SU-DHL-6 (cell line): Measurements from ENCODE around the gene CPVL.

Experiments used
- H2AFZ ChIP-seq: fragments of 200-600 bp; sonication (generic); 2 replicates; pipeline ENCODE4 v1.6.1; 2014; ENCODE audit warnings: low read depth, mild to moderate bottlenecking, moderate library complexity, mixed read lengths, antibody characterized with exemption, low read length; ENCODE audit not compliant: severe bottlenecking
- H3F3A ChIP-seq: fragments of 200-600 bp; shearing (Covaris generic); 2 replicates; pipeline ENCODE4 v1.6.0; 2016; ENCODE audit warnings: antibody characterized with exemption, mild to moderate bottlenecking; ENCODE audit not compliant: insufficient read depth
- H3K27ac ChIP-seq: fragments of 200-600 bp; sonication (generic); 2 replicates; pipeline ENCODE4 v1.5.1; 2016; ENCODE audit warnings: low read depth, mild to moderate bottlenecking, low read length, moderate library complexity, mixed read lengths
- H3K27me3 ChIP-seq: fragments of 200-600 bp; sonication (generic), shearing (Covaris generic); 2 replicates; pipeline ENCODE4 v1.6.0; 2014; ENCODE audit warnings: mild to moderate bottlenecking, low read length
- H3K36me3 ChIP-seq: fragments of 200-600 bp; sonication (generic); 2 replicates; pipeline ENCODE4 v1.6.1; 2014; ENCODE audit warnings: mild to moderate bottlenecking, low read length, mixed read lengths
- H3K4me2 ChIP-seq: fragments of 300-600, 200-600 bp; shearing (Covaris generic), sonication (generic); 2 replicates; pipeline ENCODE4 v1.6.0; 2014; ENCODE audit warnings: low read length, low read depth, mild to moderate bottlenecking; ENCODE audit not compliant: poor library complexity, severe bottlenecking
- H3K4me3 ChIP-seq: fragments of 200-600 bp; sonication (generic); 2 replicates; pipeline ENCODE4 v1.5.1; 2014; ENCODE audit warnings: antibody characterized with exemption, low read length, mild to moderate bottlenecking, mixed read lengths; ENCODE audit not compliant: insufficient read depth, poor library complexity, severe bottlenecking
- H3K79me2 ChIP-seq: fragments of 200-600 bp; sonication (generic); 2 replicates; pipeline ENCODE4 v1.6.1; 2014; ENCODE audit warnings: mild to moderate bottlenecking, low read length, moderate library complexity; ENCODE audit not compliant: insufficient read depth
- H3K9ac ChIP-seq: fragments of 200-600 bp; sonication (generic); 2 replicates; pipeline ENCODE4 v1.7.0; 2014; ENCODE audit warnings: mild to moderate bottlenecking, low read length
- H3K9me2 ChIP-seq: fragments of 200-600 bp; sonication (generic); replicated peaks from 2 replicates; pipeline ENCODE4 v1.6.1; 2014; ENCODE audit warnings: low read length; ENCODE audit not compliant: insufficient read depth
- H3K9me3 ChIP-seq: fragments of 200-600 bp; sonication (generic); 2 replicates; pipeline ENCODE4 v1.6.1; 2014; ENCODE audit warnings: low read length, mixed read lengths; ENCODE audit not compliant: insufficient read depth
- H4K20me1 ChIP-seq: fragments of 200-600 bp; sonication (generic); 2 replicates; pipeline ENCODE4 v1.6.1; 2014; ENCODE audit warnings: low read depth, mild to moderate bottlenecking, antibody characterized with exemption, low read length, moderate library complexity, mixed read lengths
- EZH2phosphoT487 ChIP-seq: fragments of 200-600 bp; sonication (generic), shearing (Covaris generic); conservative IDR thresholded peaks from 2 replicates; pipeline ENCODE4 v1.6.1; 2018; ENCODE audit warnings: mild to moderate bottlenecking, antibody characterized with exemption, low read length, moderate library complexity, mixed read lengths
- TF ChIP-seq, protein P1 (sequence below): fragments of 200-600 bp; sonication (generic); IDR thresholded peaks from one replicate; pipeline ENCODE4 v1.5.1; 2017; ENCODE audit warnings: antibody characterized with exemption, mild to moderate bottlenecking, low read length, moderate library complexity; ENCODE audit not compliant: insufficient read depth, poor library complexity, severe bottlenecking

CPVL gene

GRCh38 chr7:29019896-29020295 is 126.4 kb downstream of the CPVL start:
- no peaks in the 10 kb centered on the region for H3K36me3 ChIP-seq
- H3K27ac ChIP-seq: no peak overlapping the region
- no peaks in the 10 kb centered on the region for H3K9me3 ChIP-seq
- H3K9me2 ChIP-seq: no peaks in the 10 kb centered on the region
- H2AFZ ChIP-seq: no peak overlapping the region
- no peak overlapping the region for H3K4me3 ChIP-seq
- TF ChIP-seq, protein P1, sequence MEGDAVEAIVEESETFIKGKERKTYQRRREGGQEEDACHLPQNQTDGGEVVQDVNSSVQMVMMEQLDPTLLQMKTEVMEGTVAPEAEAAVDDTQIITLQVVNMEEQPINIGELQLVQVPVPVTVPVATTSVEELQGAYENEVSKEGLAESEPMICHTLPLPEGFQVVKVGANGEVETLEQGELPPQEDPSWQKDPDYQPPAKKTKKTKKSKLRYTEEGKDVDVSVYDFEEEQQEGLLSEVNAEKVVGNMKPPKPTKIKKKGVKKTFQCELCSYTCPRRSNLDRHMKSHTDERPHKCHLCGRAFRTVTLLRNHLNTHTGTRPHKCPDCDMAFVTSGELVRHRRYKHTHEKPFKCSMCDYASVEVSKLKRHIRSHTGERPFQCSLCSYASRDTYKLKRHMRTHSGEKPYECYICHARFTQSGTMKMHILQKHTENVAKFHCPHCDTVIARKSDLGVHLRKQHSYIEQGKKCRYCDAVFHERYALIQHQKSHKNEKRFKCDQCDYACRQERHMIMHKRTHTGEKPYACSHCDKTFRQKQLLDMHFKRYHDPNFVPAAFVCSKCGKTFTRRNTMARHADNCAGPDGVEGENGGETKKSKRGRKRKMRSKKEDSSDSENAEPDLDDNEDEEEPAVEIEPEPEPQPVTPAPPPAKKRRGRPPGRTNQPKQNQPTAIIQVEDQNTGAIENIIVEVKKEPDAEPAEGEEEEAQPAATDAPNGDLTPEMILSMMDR: no peak
- TF ChIP-seq EZH2phosphoT487: no peak
- no peaks in the 10 kb centered on the region for H4K20me1 ChIP-seq
- H3K4me2 ChIP-seq: no peak overlapping the region
- H3K9ac ChIP-seq: no peak overlapping the region
- H3K79me2 ChIP-seq: no peaks in the 10 kb centered on the region
- H3F3A ChIP-seq: no peaks in the 10 kb centered on the region
- H3K27me3 ChIP-seq: 0 out of 2 replicates have a peak, but pooled peaks cover 4% of the 10 kb centered on the region

GRCh38 chr7:29019387-29019786 is 127.0 kb downstream of the CPVL start:
- H3K9me3 ChIP-seq: no peaks in the 10 kb centered on the region
- no peaks in the 10 kb centered on the region for H4K20me1 ChIP-seq
- no peaks in the 10 kb centered on the region for H3K36me3 ChIP-seq
- no peak overlapping the region for H2AFZ ChIP-seq
- no peak overlapping the region for H3K4me3 ChIP-seq
- TF ChIP-seq EZH2phosphoT487: no peak
- TF ChIP-seq, protein P1: no peak
- no peak overlapping the region for H3K4me2 ChIP-seq
- H3K27ac ChIP-seq: no peak overlapping the region
- no peaks in the 10 kb centered on the region for H3K79me2 ChIP-seq
- 0 out of 2 replicates have a peak, but pooled peaks cover 4% of the 10 kb centered on the region for H3K27me3 ChIP-seq
- H3K9ac ChIP-seq: no peak overlapping the region
- no peaks in the 10 kb centered on the region for H3K9me2 ChIP-seq
- no peaks in the 10 kb centered on the region for H3F3A ChIP-seq

GRCh38 chr7:29017713-29018112 is 128.6 kb downstream of the CPVL start:
- no peak for TF ChIP-seq EZH2phosphoT487
- TF ChIP-seq, protein P1: no peak
- Histone ChIP-seq H3K4me2 (no peak overlapping the region), H3F3A (no peaks in the 10 kb centered on the region), H3K4me3 (no peak overlapping the region), H3K27me3 (no peaks in the 10 kb centered on the region), H2AFZ (no peak overlapping the region), H3K9me3 (no peaks in the 10 kb centered on the region), H3K36me3 (no peaks in the 10 kb centered on the region), H4K20me1 (no peaks in the 10 kb centered on the region), H3K27ac (no peak overlapping the region), H3K79me2 (no peaks in the 10 kb centered on the region), H3K9ac (no peak overlapping the region), H3K9me2 (no peaks in the 10 kb centered on the region)
